K562 (cell line): Measurements from ENCODE around the gene CDC45. TPM values are rescaled to one million over a fixed set of nuclear protein-coding genes. Genes with fewer than 3 reads are reported as not detected.

Experiments
- ATF2 ChIP-seq: sonication (generic); formaldehyde crosslinking; IDR thresholded peaks from 2 replicates; pipeline ENCODE4 v1.8.1; 2022; ENCODE audit warnings: missing genetic modification reagents
- CHAMP1 ChIP-seq: fragments of 450-650 bp; IDR thresholded peaks from 2 replicates; pipeline ENCODE4 v1.6.1; 2016; ENCODE audit warnings: mild to moderate bottlenecking
- CREB5 ChIP-seq: fragments of 250-450 bp; sonication (Bioruptor Pico); IDR thresholded peaks from 2 replicates; pipeline ENCODE4 v1.5.0; 2020; ENCODE audit warnings: mild to moderate bottlenecking
- EGR1 ChIP-seq: fragments of 450-650 bp; conservative IDR thresholded peaks from 2 replicates; pipeline ENCODE4 v1.6.1; 2017; ENCODE audit warnings: mild to moderate bottlenecking
- ELF2 ChIP-seq: fragments of 250-450 bp; sonication (Bioruptor Pico); IDR thresholded peaks from 2 replicates; pipeline ENCODE4 v1.5.0; 2021; ENCODE audit warnings: mild to moderate bottlenecking
- FUS ChIP-seq: fragments of 200-400 bp; formaldehyde crosslinking; optimal IDR thresholded peaks from 2 replicates; pipeline ENCODE3; 2017; ENCODE audit warnings: low read depth, low read length
- HMGN3 ChIP-seq: IDR thresholded peaks from 2 replicates; pipeline ENCODE4 v1.6.1; 2011; ENCODE audit warnings: borderline replicate concordance, low read depth, mild to moderate bottlenecking, mixed read lengths, low read length; ENCODE audit not compliant: insufficient read length; ENCODE audit errors: extremely low read depth
- MBD2 ChIP-seq: sonication (generic); IDR thresholded peaks from 2 replicates; pipeline ENCODE4 v1.6.1; 2016; ENCODE audit warnings: low read depth, borderline replicate concordance
- NRF1 ChIP-seq, 2 experiments: fragments of 450-650 bp; IDR thresholded peaks in 1 of 2; conservative IDR thresholded peaks in 1 of 2; 2 replicates each; pipeline ENCODE4 v1.6.1; 2014; ENCODE audit warnings: mild to moderate bottlenecking in 2 of 2
- PTBP1 ChIP-seq: fragments of 200-400 bp; formaldehyde crosslinking; IDR thresholded peaks from 2 replicates; pipeline ENCODE4 v1.6.1; 2017; ENCODE audit warnings: low read depth, low read length
- RBM39 ChIP-seq: fragments of 200-400 bp; formaldehyde crosslinking; optimal IDR thresholded peaks from 2 replicates; pipeline ENCODE3; 2018; ENCODE audit warnings: low read depth, low read length
- SMAD1 ChIP-seq: fragments of 150-350 bp; IDR thresholded peaks from 2 replicates; pipeline ENCODE4 v1.6.1; 2014; ENCODE audit warnings: low read length, low read depth; ENCODE audit not compliant: partially characterized antibody
- SOX6 ChIP-seq: fragments of 450-650 bp; IDR thresholded peaks from 2 replicates; pipeline ENCODE4 v1.6.1; 2014; ENCODE audit warnings: mild to moderate bottlenecking
- SP2 ChIP-seq: IDR thresholded peaks from 2 replicates; pipeline ENCODE4 v1.6.1; 2011; ENCODE audit warnings: mild to moderate bottlenecking, low read depth, low read length, moderate library complexity; ENCODE audit not compliant: poor library complexity, severe bottlenecking; ENCODE audit errors: extremely low read depth
- SRSF7 ChIP-seq: fragments of 200-400 bp; formaldehyde crosslinking; optimal IDR thresholded peaks from 2 replicates; pipeline ENCODE3; 2017; ENCODE audit warnings: mild to moderate bottlenecking, low read depth, low read length
- ZBTB1 ChIP-seq: sonication (generic); formaldehyde crosslinking; IDR thresholded peaks from 2 replicates; pipeline ENCODE4 v1.8.1; 2023; ENCODE audit warnings: missing genetic modification reagents, low read depth, mild to moderate bottlenecking, borderline replicate concordance
- ZNF282 ChIP-seq: sonication (generic); formaldehyde crosslinking; IDR thresholded peaks from 2 replicates; pipeline ENCODE4 v1.8.1; 2023; ENCODE audit warnings: missing genetic modification reagents
- ZNF431 ChIP-seq: sonication (generic); formaldehyde crosslinking; IDR thresholded peaks from 2 replicates; pipeline ENCODE4 v1.8.0; 2022; ENCODE audit warnings: mild to moderate bottlenecking, missing genetic modification reagents
- ZNF584 ChIP-seq: fragments of 200-800 bp; sonication (Bioruptor generic); IDR thresholded peaks from 2 replicates; pipeline ENCODE4 v1.6.1; 2016; ENCODE audit warnings: low read depth, mild to moderate bottlenecking, missing genetic modification characterization, missing compliant biosample characterization
- ZNF830 ChIP-seq: fragments of 250-450 bp; sonication (Bioruptor Pico); IDR thresholded peaks from 2 replicates; pipeline ENCODE4 v1.5.0; 2021; ENCODE audit warnings: mild to moderate bottlenecking
- polyA plus RNA-seq, 8 experiments: library from polyadenylated mRNA; depleted of rRNA in 4 of 8; stranded (reverse) in 5 of 8; unstranded in 3 of 8; fragments of >200 nt; fragmentation: Nextera tagmentation in 2 of 8; fragmentation: Illumina TruSeq in 1 of 8; extraction: Ambion mirVana in 2 of 8; extraction: Trizol in 1 of 8; gene quantifications; 2 replicates each; pipeline versions ENCODE4 v1.2.1 to v1.2.3, GENCODE V29; 2011 to 2014; ENCODE audit warnings: inconsistent platforms in 1 of 8, missing spikeins in 1 of 8
- total RNA-seq, 7 experiments: library from RNA; depleted of rRNA in 6 of 7; stranded (reverse); fragments of >200 nt in 6 of 7; fragmentation: Illumina TruSeq in 2 of 7; extraction: Trizol in 2 of 7; gene quantifications; 2 replicates each; pipeline versions ENCODE4 v1.2.1 to v1.2.3, GENCODE V29; 2011 to 2021; ENCODE audit warnings: low replicate concordance in 1 of 7
- TF ChIP-seq, protein P1 (sequence below): fragments of 200-800 bp; sonication (Bioruptor generic); IDR thresholded peaks from 2 replicates; pipeline ENCODE4 v1.6.1; 2017; ENCODE audit warnings: missing genetic modification characterization, missing compliant biosample characterization

The CDC45 gene
- total and polyA plus RNA-seq, 9 of the 15 experiments (the other 6 are each of a cell fraction or from before 2014, with no cell fraction given), result 251 to 580 (median 410) TPM

GRCh38 chr22:19446603-19447329, 33.0 kb upstream of the CDC45 start (continued):
- TF ChIP-seq CHAMP1 (no peak), HMGN3 (no peak), SMAD1 (no peak), ZNF282 (CRISPR knock-in tag) (no peak), RBM39 (peak; percentile 89), ZNF431 (CRISPR knock-in tag) (no peak), EGR1 (0 out of 2 replicates have a peak, but pooled peaks have one; percentile 3), SRSF7 (no peak), FUS (no peak), CREB5 (CRISPR knock-in tag) (no peak), PTBP1 (no peak), MBD2 (no peak), ZNF830 (CRISPR knock-in tag) (no peak; the same call in 1 of the 2 replicates), SOX6 (no peak), SP2 (no peak), ZBTB1 (CRISPR knock-in tag) (no peak), NRF1 (conservative IDR thresholded peaks at IDR 0.05 in 1 of 2, IDR thresholded peaks at IDR 0.05 in 1 of 2) (no peak; a peak in 1 of 4 replicates), ATF2 (no peak), ZNF584 (CRISPR knock-in tag) (no peak), ELF2 (no peak)
- TF ChIP-seq, protein P1, sequence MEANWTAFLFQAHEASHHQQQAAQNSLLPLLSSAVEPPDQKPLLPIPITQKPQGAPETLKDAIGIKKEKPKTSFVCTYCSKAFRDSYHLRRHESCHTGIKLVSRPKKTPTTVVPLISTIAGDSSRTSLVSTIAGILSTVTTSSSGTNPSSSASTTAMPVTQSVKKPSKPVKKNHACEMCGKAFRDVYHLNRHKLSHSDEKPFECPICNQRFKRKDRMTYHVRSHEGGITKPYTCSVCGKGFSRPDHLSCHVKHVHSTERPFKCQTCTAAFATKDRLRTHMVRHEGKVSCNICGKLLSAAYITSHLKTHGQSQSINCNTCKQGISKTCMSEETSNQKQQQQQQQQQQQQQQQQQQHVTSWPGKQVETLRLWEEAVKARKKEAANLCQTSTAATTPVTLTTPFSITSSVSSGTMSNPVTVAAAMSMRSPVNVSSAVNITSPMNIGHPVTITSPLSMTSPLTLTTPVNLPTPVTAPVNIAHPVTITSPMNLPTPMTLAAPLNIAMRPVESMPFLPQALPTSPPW, result no peak
